ENCODE measurements around the gene TRMT11.

DNA sequence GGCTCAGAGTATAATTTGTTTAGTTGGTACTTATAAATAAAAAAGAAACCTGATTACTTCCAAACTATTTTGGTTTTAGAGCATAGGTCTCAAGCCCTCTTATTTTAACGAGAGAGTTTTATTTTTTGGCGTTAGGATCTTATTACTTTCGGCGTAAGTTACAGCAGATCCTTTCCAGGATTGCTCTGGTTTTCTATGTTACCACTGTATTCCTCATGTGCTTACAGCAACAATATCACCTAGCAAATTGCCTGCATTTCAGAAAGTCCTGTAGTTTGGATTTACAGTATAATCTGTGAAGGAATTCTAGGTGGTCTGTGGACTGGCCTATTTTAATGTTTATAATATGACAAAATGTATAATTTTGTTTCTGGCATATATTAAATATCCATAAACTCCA, 54.1 kb downstream of the TRMT11 start:
- no peak for TF ChIP-seq EZH2 (IDR thresholded peaks at IDR 0.05; ENCODE audit: low read length, unreplicated experiment)
- TF ChIP-seq, protein P1, sequence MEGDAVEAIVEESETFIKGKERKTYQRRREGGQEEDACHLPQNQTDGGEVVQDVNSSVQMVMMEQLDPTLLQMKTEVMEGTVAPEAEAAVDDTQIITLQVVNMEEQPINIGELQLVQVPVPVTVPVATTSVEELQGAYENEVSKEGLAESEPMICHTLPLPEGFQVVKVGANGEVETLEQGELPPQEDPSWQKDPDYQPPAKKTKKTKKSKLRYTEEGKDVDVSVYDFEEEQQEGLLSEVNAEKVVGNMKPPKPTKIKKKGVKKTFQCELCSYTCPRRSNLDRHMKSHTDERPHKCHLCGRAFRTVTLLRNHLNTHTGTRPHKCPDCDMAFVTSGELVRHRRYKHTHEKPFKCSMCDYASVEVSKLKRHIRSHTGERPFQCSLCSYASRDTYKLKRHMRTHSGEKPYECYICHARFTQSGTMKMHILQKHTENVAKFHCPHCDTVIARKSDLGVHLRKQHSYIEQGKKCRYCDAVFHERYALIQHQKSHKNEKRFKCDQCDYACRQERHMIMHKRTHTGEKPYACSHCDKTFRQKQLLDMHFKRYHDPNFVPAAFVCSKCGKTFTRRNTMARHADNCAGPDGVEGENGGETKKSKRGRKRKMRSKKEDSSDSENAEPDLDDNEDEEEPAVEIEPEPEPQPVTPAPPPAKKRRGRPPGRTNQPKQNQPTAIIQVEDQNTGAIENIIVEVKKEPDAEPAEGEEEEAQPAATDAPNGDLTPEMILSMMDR (conservative IDR thresholded peaks at IDR 0.05; ENCODE audit: low read depth, low read length) = no peak
- no peak for TF ChIP-seq EZH2phosphoT487 (IDR thresholded peaks at IDR 0.05; ENCODE audit: borderline replicate concordance, low read length)
